Midbrain (tissue), 1 donor: ENCODE results near the gene ENTR1.
A peak's percentile ranks its signal among the peaks of the same experiment; 100 is the strongest.

Source experiments
- DNase-seq: peaks from one replicate; lab custom pipeline; 2025; lab: John Stamatoyannopoulos, UW

ENTR1 gene

GRCh38 chr9:136397643-136398042 lies 12.8 kb downstream of the ENTR1 start:
- no peak for DNase-seq

- no peak for DNase-seq
These were observed 14.2 kb downstream of the ENTR1 start for GRCh38 chr9:136396219-136396515.

GRCh38 chr9:136395345-136396218 lies 14.8 kb downstream of the ENTR1 start:
- no peak for DNase-seq

GRCh38 chr9:136395020-136395340 lies 15.4 kb downstream of the ENTR1 start:
- no peak for DNase-seq

GRCh38 chr9:136394312-136395019 lies 15.9 kb downstream of the ENTR1 start:
- no peak for DNase-seq

GRCh38 chr9:136393531-136393930 lies 16.9 kb downstream of the ENTR1 start:
- DNase-seq, result no peak

GRCh38 chr9:136392538-136393449 lies 17.6 kb downstream of the ENTR1 start:
- no peak for DNase-seq

- no peak for DNase-seq
These were observed 18.5 kb downstream of the ENTR1 start for GRCh38 chr9:136391737-136392537.

GRCh38 chr9:136389396-136389795 lies 21.0 kb downstream of the ENTR1 start:
- no peak for DNase-seq

- no peak for DNase-seq
These were observed 23.2 kb downstream of the ENTR1 start for GRCh38 chr9:136387217-136387616.

GRCh38 chr9:136386018-136386417 lies 24.4 kb downstream of the ENTR1 start:
- no peak for DNase-seq

- no peak for DNase-seq
These were observed 25.4 kb downstream of the ENTR1 start for GRCh38 chr9:136385015-136385414.

- DNase-seq, result no peak
These were observed 27.0 kb downstream of the ENTR1 start for GRCh38 chr9:136383436-136383835.

- no peak for DNase-seq
These were observed 28.4 kb downstream of the ENTR1 start for GRCh38 chr9:136381966-136382513.

GRCh38 chr9:136381311-136381710 lies 29.1 kb downstream of the ENTR1 start:
- peak; percentile 23 for DNase-seq

- no peak for DNase-seq
These were observed 30.0 kb downstream of the ENTR1 start for GRCh38 chr9:136380381-136380780.

GRCh38 chr9:136379891-136380290 lies 30.5 kb downstream of the ENTR1 start:
- no peak for DNase-seq

GRCh38 chr9:136379401-136379800 lies 31.0 kb downstream of the ENTR1 start:
- DNase-seq, result no peak

GRCh38 chr9:136379003-136379287 lies 31.5 kb downstream of the ENTR1 start:
- no peak for DNase-seq

- no peak for DNase-seq
These were observed 32.0 kb downstream of the ENTR1 start for GRCh38 chr9:136378170-136379002.
